SK-N-SH (cell line): ENCODE measurements around the gene WNT16. TPM values are rescaled to one million over a fixed set of nuclear protein-coding genes. Genes with fewer than 3 reads are reported as not detected.

ENCODE experiments used
- CTCF ChIA-PET: fragments of 300-600, 350-600 bp; formaldehyde crosslinking; extraction: SDS; loops from one replicate; lab custom pipeline; 2021; lab: Yijun Ruan, JAX
- POLR2A ChIA-PET: fragments of 350-600 bp; sonication (Branson Sonifier 250); formaldehyde crosslinking; extraction: SDS; loops from one replicate; lab custom pipeline; 2020; ENCODE audit warnings: antibody characterized with exemption, inconsistent platforms; lab: Yijun Ruan, JAX
- DNase-seq: peaks from one replicate; pipeline ENCODE4 v3.0.0; 2012
- H2AFZ ChIP-seq: fragments of 200-600 bp; sonication (generic); 2 replicates; pipeline ENCODE4 v1.8.1; 2016; ENCODE audit warnings: antibody characterized with exemption, mild to moderate bottlenecking, low read depth
- H3F3A ChIP-seq: fragments of 200-600 bp; sonication (generic); replicated peaks from 2 replicates; pipeline ENCODE3; 2016; ENCODE audit warnings: antibody characterized with exemption, mild to moderate bottlenecking; ENCODE audit not compliant: insufficient read depth
- H3K27ac ChIP-seq, 2 experiments: fragments of 200-500 bp in 1 of 2; fragments of 200-600 bp in 1 of 2; sonication (Bioruptor generic) in 1 of 2; sonication (generic), shearing (Covaris generic) in 1 of 2; 2 replicates each; pipeline versions ENCODE4 v1.5.1 to v1.6.1; 2014 to 2016; ENCODE audit warnings: low read depth in 2 of 2, inconsistent platforms in 1 of 2, low read length in 1 of 2, mild to moderate bottlenecking in 1 of 2, mixed read lengths in 1 of 2
- H3K27me3 ChIP-seq: fragments of 200-600 bp; sonication (generic), shearing (Covaris generic); 2 replicates; pipeline ENCODE4 v1.6.1; 2016; ENCODE audit warnings: mixed run types; ENCODE audit not compliant: insufficient read depth
- H3K36me3 ChIP-seq, 2 experiments: fragments of 200-500 bp in 1 of 2; fragments of 200-600 bp in 1 of 2; sonication (Bioruptor generic) in 1 of 2; sonication (generic) in 1 of 2; replicated peaks in 1 of 2; 2 replicates each; pipeline versions ENCODE3 to v1.5.1; 2014 to 2016; ENCODE audit warnings: low read length in 1 of 2, mild to moderate bottlenecking in 1 of 2; ENCODE audit not compliant: insufficient read depth in 2 of 2, control insufficient read depth in 1 of 2
- H3K4me1 ChIP-seq, 2 experiments: fragments of 200-500 bp in 1 of 2; fragments of 200-600 bp in 1 of 2; sonication (Bioruptor generic) in 1 of 2; sonication (generic), shearing (Covaris generic) in 1 of 2; 2 replicates each; pipeline versions ENCODE4 v1.5.1 to v1.6.1; 2014 to 2016; ENCODE audit warnings: low read depth in 1 of 2, low read length in 1 of 2, mixed run types in 1 of 2; ENCODE audit not compliant: insufficient read depth in 2 of 2, control insufficient read depth in 1 of 2
- H3K4me2 ChIP-seq: fragments of 200-600 bp; sonication (generic), shearing (Covaris generic); 2 replicates; pipeline ENCODE4 v1.6.1; 2017; ENCODE audit warnings: mixed run types
- H3K4me3 ChIP-seq, 2 experiments: fragments of 200-500 bp in 1 of 2; fragments of 200-600 bp in 1 of 2; sonication (Bioruptor generic) in 1 of 2; sonication (generic), shearing (Covaris generic) in 1 of 2; 2 replicates each; pipeline versions ENCODE4 v1.5.1 to v1.8.1; 2014 to 2016; ENCODE audit warnings: low read depth in 2 of 2, inconsistent platforms in 1 of 2, low read length in 1 of 2, mild to moderate bottlenecking in 1 of 2, mixed read lengths in 1 of 2, moderate library complexity in 1 of 2
- H3K79me2 ChIP-seq: fragments of 200-600 bp; sonication (generic); 2 replicates; pipeline ENCODE4 v1.8.1; 2017; ENCODE audit warnings: mild to moderate bottlenecking; ENCODE audit not compliant: insufficient read depth
- H3K9ac ChIP-seq: fragments of 200-600 bp; sonication (generic); 2 replicates; pipeline ENCODE4 v1.6.1; 2017; ENCODE audit warnings: mixed run types
- H3K9me2 ChIP-seq: fragments of 200-600 bp; sonication (generic); 2 replicates; pipeline ENCODE4 v1.6.1; 2017; ENCODE audit warnings: mixed run types
- H3K9me3 ChIP-seq: fragments of 200-600 bp; sonication (generic); 2 replicates; pipeline ENCODE4 v1.6.1; 2017; ENCODE audit warnings: mixed run types, mild to moderate bottlenecking, moderate library complexity
- H4K20me1 ChIP-seq: fragments of 200-600 bp; sonication (generic); 2 replicates; pipeline ENCODE4 v1.6.1; 2017; ENCODE audit warnings: mild to moderate bottlenecking, mixed run types; ENCODE audit not compliant: insufficient read depth
- ELF1 ChIP-seq: IDR thresholded peaks from 2 replicates; pipeline ENCODE4 v1.4.0; 2012
- EP300 ChIP-seq, 2 experiments: IDR thresholded peaks; 2 replicates each; pipeline versions ENCODE4 v1.4.0 to v1.6.1; 2012; ENCODE audit warnings: borderline replicate concordance in 1 of 2, low read depth in 1 of 2, low read length in 1 of 2
- GABPA ChIP-seq: IDR thresholded peaks from 2 replicates; pipeline ENCODE4 v1.4.0; 2012; ENCODE audit warnings: low read depth, mild to moderate bottlenecking
- IRF3 ChIP-seq: fragments of 150-350 bp; IDR thresholded peaks from 2 replicates; pipeline ENCODE4 v1.6.1; 2016; ENCODE audit warnings: mild to moderate bottlenecking, low read depth, low read length
- MXI1 ChIP-seq: IDR thresholded peaks from 2 replicates; pipeline ENCODE4 v1.6.1; 2012; ENCODE audit warnings: mild to moderate bottlenecking, low read depth, low read length, improper control_type of control experiment
- NRF1 ChIP-seq: IDR thresholded peaks from 2 replicates; pipeline ENCODE4 v1.6.1; 2012; ENCODE audit warnings: low read depth, mild to moderate bottlenecking, low read length
- PBX3 ChIP-seq: IDR thresholded peaks from 2 replicates; pipeline ENCODE4; 2012
- RFX5 ChIP-seq: IDR thresholded peaks from 2 replicates; pipeline ENCODE4 v1.6.1; 2012; ENCODE audit warnings: mild to moderate bottlenecking, improper control_type of control experiment, low read length
- RXRA ChIP-seq: IDR thresholded peaks from 2 replicates; pipeline ENCODE4 v1.4.0; 2012; ENCODE audit warnings: low read depth, mild to moderate bottlenecking, borderline replicate concordance
- SMC3 ChIP-seq: IDR thresholded peaks from 2 replicates; pipeline ENCODE4 v1.6.1; 2012; ENCODE audit warnings: low read depth, low read length, improper control_type of control experiment
- TEAD4 ChIP-seq: IDR thresholded peaks from 2 replicates; pipeline ENCODE4 v1.4.0; 2012; ENCODE audit warnings: mild to moderate bottlenecking, borderline replicate concordance; ENCODE audit not compliant: insufficient read depth
- WGBS: methylation state at CpG from one replicate; pipeline ENCODE4 v1.1.6; 2017; ENCODE audit warnings: low lambda C conversion rate; 5-methylcytosine and 5-hydroxymethylcytosine counted together
- polyA plus RNA-seq, 3 experiments: library from polyadenylated mRNA; depleted of rRNA; stranded (reverse); fragments of >200 nt; gene quantifications; 2 replicates each; pipeline ENCODE4 v1.2.3, GENCODE V29; 2012
- TF ChIP-seq, protein P1 (sequence below): IDR thresholded peaks from 2 replicates; pipeline ENCODE4 v1.4.0; 2012; ENCODE audit warnings: low read depth
- TF ChIP-seq, protein P2 (sequence below): IDR thresholded peaks from 2 replicates; pipeline ENCODE4 v1.4.0; 2012; ENCODE audit warnings: low read depth, borderline replicate concordance

Gene WNT16, protein sequence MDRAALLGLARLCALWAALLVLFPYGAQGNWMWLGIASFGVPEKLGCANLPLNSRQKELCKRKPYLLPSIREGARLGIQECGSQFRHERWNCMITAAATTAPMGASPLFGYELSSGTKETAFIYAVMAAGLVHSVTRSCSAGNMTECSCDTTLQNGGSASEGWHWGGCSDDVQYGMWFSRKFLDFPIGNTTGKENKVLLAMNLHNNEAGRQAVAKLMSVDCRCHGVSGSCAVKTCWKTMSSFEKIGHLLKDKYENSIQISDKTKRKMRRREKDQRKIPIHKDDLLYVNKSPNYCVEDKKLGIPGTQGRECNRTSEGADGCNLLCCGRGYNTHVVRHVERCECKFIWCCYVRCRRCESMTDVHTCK
- polyA plus RNA-seq (2012; rRNA removed), result 0.05 and 0.10 TPM in 2 replicates
- polyA plus RNA-seq (2012; cell fraction: cytosol; rRNA removed), result 0.05 and 0.08 TPM in 2 replicates
- polyA plus RNA-seq (2012; cell fraction: nucleus; rRNA removed), result 0.08 and 0.25 TPM in 2 replicates

DNA sequence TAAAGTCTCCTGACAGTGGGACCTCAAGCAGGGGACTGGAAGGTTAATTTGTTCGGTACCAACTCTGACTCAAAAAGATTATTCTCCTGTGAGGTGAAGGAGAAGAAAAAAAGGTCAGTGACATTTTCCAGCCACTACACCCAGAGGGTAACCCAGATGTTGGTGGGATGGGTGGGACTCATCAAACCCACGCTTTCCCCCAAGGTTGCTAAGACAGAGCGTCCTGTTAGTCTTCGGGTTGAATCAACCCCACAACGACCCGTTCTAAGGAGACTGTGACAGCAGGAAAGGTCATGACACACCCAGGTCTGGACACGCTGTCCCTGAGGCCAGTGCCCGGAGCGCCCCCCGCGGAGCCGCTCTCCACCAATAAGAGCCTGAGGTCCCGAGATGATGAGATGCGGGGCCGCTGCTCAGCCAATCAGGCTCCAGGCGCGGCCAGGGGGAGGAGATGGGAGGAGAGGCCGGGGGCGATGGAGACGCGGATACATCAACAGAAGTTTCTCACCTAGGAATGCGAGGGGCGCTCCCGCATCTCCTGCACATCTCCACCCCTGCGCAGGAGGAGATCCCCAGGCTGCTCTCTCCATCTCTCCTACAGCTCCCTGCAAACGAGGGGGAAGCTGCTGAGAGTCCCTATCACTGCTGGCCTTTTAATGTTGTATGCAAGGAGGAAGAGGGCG is at the start of gene WNT16:
Gene WNT16 (plus strand): TSS at position 493 of the 683 bp plus-strand sequence. CDS start 293 bp downstream, outside the sequence.
- H3K4me3 ChIP-seq, result peak within 1 kb of the TSS; percentile 66
- ChIA-PET CTCF (interaction anchor here (0.9 to 2.6 kb wide), 12 partner anchors 13 to 229 kb away, joined by 3 to 15 read pairs (median 3); partner anchors contain the start of gene FAM3C), POLR2A (no interaction called here)
- WGBS, result 10% methylated on average over 24 of the region's 27 CpGs
- peaks cover 17 to 25% of the 10 kb centered on the region in 2 experiments; a peak in 3 of 4 replicates for H3K4me1 ChIP-seq
- peak within 1 kb of the TSS; percentile 79; the same call in 1 of the 2 replicates for H2AFZ ChIP-seq
- peaks cover 3% of the 10 kb centered on the region for H3F3A ChIP-seq
- no peak within 1 kb of the TSS for H3K9ac ChIP-seq
- DNase-seq, result peak; percentile 92
- no peaks in the 10 kb centered on the region for H3K36me3 ChIP-seq
- H3K4me2 ChIP-seq, result peak within 1 kb of the TSS; percentile 87
- H3K79me2 ChIP-seq, result no peaks in the 10 kb centered on the region
- H3K9me3 ChIP-seq, result no peaks in the 10 kb centered on the region; the same call in 1 of the 2 replicates
- TF ChIP-seq ELF1 (no peak), RFX5 (peak; percentile 80)
- TF ChIP-seq, protein P1, sequence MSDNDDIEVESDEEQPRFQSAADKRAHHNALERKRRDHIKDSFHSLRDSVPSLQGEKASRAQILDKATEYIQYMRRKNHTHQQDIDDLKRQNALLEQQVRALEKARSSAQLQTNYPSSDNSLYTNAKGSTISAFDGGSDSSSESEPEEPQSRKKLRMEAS, result 0 out of 2 replicates have a peak, but pooled peaks have one; percentile 17
- TF ChIP-seq, protein P2, sequence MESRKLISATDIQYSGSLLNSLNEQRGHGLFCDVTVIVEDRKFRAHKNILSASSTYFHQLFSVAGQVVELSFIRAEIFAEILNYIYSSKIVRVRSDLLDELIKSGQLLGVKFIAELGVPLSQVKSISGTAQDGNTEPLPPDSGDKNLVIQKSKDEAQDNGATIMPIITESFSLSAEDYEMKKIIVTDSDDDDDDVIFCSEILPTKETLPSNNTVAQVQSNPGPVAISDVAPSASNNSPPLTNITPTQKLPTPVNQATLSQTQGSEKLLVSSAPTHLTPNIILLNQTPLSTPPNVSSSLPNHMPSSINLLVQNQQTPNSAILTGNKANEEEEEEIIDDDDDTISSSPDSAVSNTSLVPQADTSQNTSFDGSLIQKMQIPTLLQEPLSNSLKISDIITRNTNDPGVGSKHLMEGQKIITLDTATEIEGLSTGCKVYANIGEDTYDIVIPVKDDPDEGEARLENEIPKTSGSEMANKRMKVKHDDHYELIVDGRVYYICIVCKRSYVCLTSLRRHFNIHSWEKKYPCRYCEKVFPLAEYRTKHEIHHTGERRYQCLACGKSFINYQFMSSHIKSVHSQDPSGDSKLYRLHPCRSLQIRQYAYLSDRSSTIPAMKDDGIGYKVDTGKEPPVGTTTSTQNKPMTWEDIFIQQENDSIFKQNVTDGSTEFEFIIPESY, result no peak
- H3K27me3 ChIP-seq, result peaks cover 50% of the 10 kb centered on the region
- no peaks in the 10 kb centered on the region for H3K9me2 ChIP-seq
- H3K27ac ChIP-seq, result peak within 1 kb of the TSS in 1 of 2 experiments; percentile 56; a peak in 1 of 4 replicates
- H4K20me1 ChIP-seq, result no peaks in the 10 kb centered on the region

GRCh38 chr7:121279060-121279620 is 49.7 kb upstream of the WNT16 start:
- no peaks in the 10 kb centered on the region for H3K36me3 ChIP-seq
- H4K20me1 ChIP-seq, result no peaks in the 10 kb centered on the region
- no peak overlapping the region for H3K9ac ChIP-seq
- no peaks in the 10 kb centered on the region for H3K9me3 ChIP-seq
- ChIA-PET CTCF (interaction anchor here (0.6 to 1.0 kb wide), 3 partner anchors 100 to 293 kb away, joined by 3 to 4 read pairs (median 4); no protein-coding TSS in a partner anchor), POLR2A (no interaction called here)
- peaks cover 0 to 8% of the 10 kb centered on the region in 2 experiments; a peak in 2 of 4 replicates for H3K4me1 ChIP-seq
- no peaks in the 10 kb centered on the region for H3K27me3 ChIP-seq
- H3F3A ChIP-seq, result no peaks in the 10 kb centered on the region
- H3K4me3 ChIP-seq, result no peak overlapping the region
- no peak for DNase-seq
- no peaks in the 10 kb centered on the region for H3K79me2 ChIP-seq
- H3K4me2 ChIP-seq, result peak overlapping the region; percentile 20; the same call in 1 of the 2 replicates
- WGBS, result 81% methylated on average over 2 of the region's 2 CpGs
- no peaks in the 10 kb centered on the region for H3K9me2 ChIP-seq
- H3K27ac ChIP-seq, result peak overlapping the region in 1 of 2 experiments; percentile 39; a peak in 2 of 4 replicates
- H2AFZ ChIP-seq, result peak overlapping the region; percentile 2; the same call in 1 of the 2 replicates
- no peak for TF ChIP-seq SMC3
- TF ChIP-seq EP300 (IDR thresholded peaks at IDR 0.05; ENCODE audit: borderline replicate concordance in 1 of 2, low read depth in 1 of 2, low read length in 1 of 2), result no peak
- TF ChIP-seq NRF1, result no peak
- TF ChIP-seq GABPA, result no peak
- TF ChIP-seq MXI1, result no peak
- TF ChIP-seq, protein P2, result no peak
- no peak for TF ChIP-seq RXRA
- TF ChIP-seq PBX3, result no peak
- no peak for TF ChIP-seq IRF3
- TF ChIP-seq TEAD4, result no peak
- no peak for TF ChIP-seq RFX5
